Loucy (cell line): ENCODE measurements around the gene MTF1.

ENCODE experiments used
- EZH2phosphoT487 ChIP-seq: fragments of 200-600 bp; IDR thresholded peaks from 2 replicates; pipeline ENCODE4 v1.6.1; 2018; ENCODE audit warnings: antibody characterized with exemption, mild to moderate bottlenecking, moderate library complexity, borderline replicate concordance
- TF ChIP-seq, protein P1 (sequence below): fragments of 200-600 bp; sonication (generic); conservative IDR thresholded peaks from 2 replicates; pipeline ENCODE4 v1.5.1; 2014; ENCODE audit warnings: mild to moderate bottlenecking, antibody characterized with exemption, low read length

GRCh38 chr1:37808369-37809319 lies 50.7 kb downstream of the MTF1 start:
- TF ChIP-seq, protein P1, sequence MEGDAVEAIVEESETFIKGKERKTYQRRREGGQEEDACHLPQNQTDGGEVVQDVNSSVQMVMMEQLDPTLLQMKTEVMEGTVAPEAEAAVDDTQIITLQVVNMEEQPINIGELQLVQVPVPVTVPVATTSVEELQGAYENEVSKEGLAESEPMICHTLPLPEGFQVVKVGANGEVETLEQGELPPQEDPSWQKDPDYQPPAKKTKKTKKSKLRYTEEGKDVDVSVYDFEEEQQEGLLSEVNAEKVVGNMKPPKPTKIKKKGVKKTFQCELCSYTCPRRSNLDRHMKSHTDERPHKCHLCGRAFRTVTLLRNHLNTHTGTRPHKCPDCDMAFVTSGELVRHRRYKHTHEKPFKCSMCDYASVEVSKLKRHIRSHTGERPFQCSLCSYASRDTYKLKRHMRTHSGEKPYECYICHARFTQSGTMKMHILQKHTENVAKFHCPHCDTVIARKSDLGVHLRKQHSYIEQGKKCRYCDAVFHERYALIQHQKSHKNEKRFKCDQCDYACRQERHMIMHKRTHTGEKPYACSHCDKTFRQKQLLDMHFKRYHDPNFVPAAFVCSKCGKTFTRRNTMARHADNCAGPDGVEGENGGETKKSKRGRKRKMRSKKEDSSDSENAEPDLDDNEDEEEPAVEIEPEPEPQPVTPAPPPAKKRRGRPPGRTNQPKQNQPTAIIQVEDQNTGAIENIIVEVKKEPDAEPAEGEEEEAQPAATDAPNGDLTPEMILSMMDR, result no peak
- no peak for TF ChIP-seq EZH2phosphoT487
